Parathyroid adenoma (tissue), 2 donors: ENCODE results near the gene PBX1.

Experiments
- H2AFZ ChIP-seq: fragments of 300-600 bp; sonication (generic); one replicate; pipeline ENCODE4 v1.7.0; 2017; ENCODE audit warnings: antibody characterized with exemption, mild to moderate bottlenecking
- H3K27ac ChIP-seq: fragments of 300-600 bp; sonication (generic); one replicate; pipeline ENCODE4 v1.7.0; 2017
- H3K27me3 ChIP-seq: fragments of 300-600 bp; sonication (generic); one replicate; pipeline ENCODE4 v1.7.0; 2017; ENCODE audit warnings: low read length; ENCODE audit not compliant: control insufficient read depth, insufficient read depth
- H3K36me3 ChIP-seq: fragments of 300-600 bp; sonication (generic); one replicate; pipeline ENCODE4 v1.7.0; 2017; ENCODE audit warnings: low read length; ENCODE audit not compliant: control insufficient read depth, insufficient read depth
- H3K4me1 ChIP-seq: fragments of 300-600 bp; sonication (generic); one replicate; pipeline ENCODE4 v1.7.0; 2017; ENCODE audit warnings: control low read depth
- H3K4me2 ChIP-seq: fragments of 300-600 bp; sonication (generic); one replicate; pipeline ENCODE4 v1.7.0; 2017; ENCODE audit warnings: low read length
- H3K4me3 ChIP-seq: fragments of 300-600 bp; sonication (generic); one replicate; pipeline ENCODE4 v1.7.0; 2017; ENCODE audit warnings: low read depth, low read length
- H3K79me2 ChIP-seq: fragments of 300-600 bp; sonication (generic); one replicate; pipeline ENCODE4 v1.7.0; 2017; ENCODE audit warnings: control low read depth
- H3K9ac ChIP-seq: fragments of 300-600 bp; sonication (generic); one replicate; pipeline ENCODE4 v1.7.0; 2017; ENCODE audit warnings: mild to moderate bottlenecking
- H3K9me3 ChIP-seq: fragments of 300-600 bp; sonication (generic); one replicate; pipeline ENCODE4 v1.7.0; 2017; ENCODE audit warnings: low read length; ENCODE audit not compliant: control insufficient read depth
- TF ChIP-seq, protein P1 (sequence below): fragments of 300-600 bp; sonication (generic); IDR thresholded peaks from one replicate; pipeline ENCODE4 v1.7.0; 2017; ENCODE audit warnings: antibody characterized with exemption, mild to moderate bottlenecking
- donor health status: primary hyperparathyroidism.

The PBX1 gene

DNA sequence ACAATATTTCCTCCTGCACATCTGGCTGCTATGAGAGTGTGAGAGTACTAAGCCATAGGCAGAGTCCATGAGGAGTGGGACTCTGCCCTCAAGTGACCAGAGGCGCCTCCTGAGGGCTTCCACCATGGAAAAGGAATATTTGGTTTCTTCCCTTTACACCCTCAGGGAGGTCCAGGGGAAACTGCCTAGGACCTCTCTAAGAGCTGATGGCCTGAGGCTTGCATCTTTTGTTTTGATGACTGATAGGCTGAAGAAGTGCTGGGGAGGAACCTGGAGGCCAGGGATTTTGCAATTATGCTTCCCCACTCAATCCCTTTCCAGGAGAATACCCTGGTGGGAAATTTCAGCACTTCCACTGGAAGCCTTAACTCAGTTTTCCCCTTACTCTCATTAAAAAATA is 111.0 kb downstream of the PBX1 start:
- no peak overlapping the region for H3K27ac ChIP-seq
- H3K9me3 ChIP-seq = no peaks in the 10 kb centered on the region
- H3K36me3 ChIP-seq = no peaks in the 10 kb centered on the region
- TF ChIP-seq, protein P1, sequence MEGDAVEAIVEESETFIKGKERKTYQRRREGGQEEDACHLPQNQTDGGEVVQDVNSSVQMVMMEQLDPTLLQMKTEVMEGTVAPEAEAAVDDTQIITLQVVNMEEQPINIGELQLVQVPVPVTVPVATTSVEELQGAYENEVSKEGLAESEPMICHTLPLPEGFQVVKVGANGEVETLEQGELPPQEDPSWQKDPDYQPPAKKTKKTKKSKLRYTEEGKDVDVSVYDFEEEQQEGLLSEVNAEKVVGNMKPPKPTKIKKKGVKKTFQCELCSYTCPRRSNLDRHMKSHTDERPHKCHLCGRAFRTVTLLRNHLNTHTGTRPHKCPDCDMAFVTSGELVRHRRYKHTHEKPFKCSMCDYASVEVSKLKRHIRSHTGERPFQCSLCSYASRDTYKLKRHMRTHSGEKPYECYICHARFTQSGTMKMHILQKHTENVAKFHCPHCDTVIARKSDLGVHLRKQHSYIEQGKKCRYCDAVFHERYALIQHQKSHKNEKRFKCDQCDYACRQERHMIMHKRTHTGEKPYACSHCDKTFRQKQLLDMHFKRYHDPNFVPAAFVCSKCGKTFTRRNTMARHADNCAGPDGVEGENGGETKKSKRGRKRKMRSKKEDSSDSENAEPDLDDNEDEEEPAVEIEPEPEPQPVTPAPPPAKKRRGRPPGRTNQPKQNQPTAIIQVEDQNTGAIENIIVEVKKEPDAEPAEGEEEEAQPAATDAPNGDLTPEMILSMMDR = no peak
- peaks cover 8% of the 10 kb centered on the region for H3K79me2 ChIP-seq
- H3K4me2 ChIP-seq = no peak overlapping the region
- H3K9ac ChIP-seq = no peak overlapping the region
- no peaks in the 10 kb centered on the region for H3K4me1 ChIP-seq
- no peak overlapping the region for H2AFZ ChIP-seq
- no peak overlapping the region for H3K4me3 ChIP-seq
- H3K27me3 ChIP-seq = no peaks in the 10 kb centered on the region

DNA sequence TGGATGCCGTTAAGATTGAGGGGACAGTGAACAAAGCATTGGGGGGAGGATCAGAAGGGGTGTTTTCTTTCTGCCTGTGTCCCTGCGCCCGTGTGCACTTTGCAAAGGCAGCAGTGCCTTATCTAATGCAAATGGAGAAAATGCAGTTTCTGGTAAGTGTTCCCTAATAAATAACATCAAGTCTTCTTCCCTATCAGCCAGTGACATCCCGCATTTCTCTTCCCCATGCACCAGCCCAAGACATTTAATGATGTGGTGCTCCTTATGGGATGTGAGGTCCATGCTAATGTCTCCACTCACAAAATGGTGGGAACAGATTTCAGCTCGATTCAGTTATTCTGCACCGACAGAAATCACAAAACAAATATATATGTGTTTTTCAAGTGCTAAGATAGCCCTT is 111.8 kb downstream of the PBX1 start:
- H3K4me3 ChIP-seq = no peak overlapping the region
- H3K27me3 ChIP-seq = no peaks in the 10 kb centered on the region
- H3K36me3 ChIP-seq = no peaks in the 10 kb centered on the region
- H3K9ac ChIP-seq = no peak overlapping the region
- H3K9me3 ChIP-seq = no peaks in the 10 kb centered on the region
- H2AFZ ChIP-seq = no peak overlapping the region
- H3K27ac ChIP-seq = no peak overlapping the region
- no peak overlapping the region for H3K4me2 ChIP-seq
- TF ChIP-seq, protein P1 = no peak
- H3K4me1 ChIP-seq = no peaks in the 10 kb centered on the region
- peaks cover 8% of the 10 kb centered on the region for H3K79me2 ChIP-seq

DNA sequence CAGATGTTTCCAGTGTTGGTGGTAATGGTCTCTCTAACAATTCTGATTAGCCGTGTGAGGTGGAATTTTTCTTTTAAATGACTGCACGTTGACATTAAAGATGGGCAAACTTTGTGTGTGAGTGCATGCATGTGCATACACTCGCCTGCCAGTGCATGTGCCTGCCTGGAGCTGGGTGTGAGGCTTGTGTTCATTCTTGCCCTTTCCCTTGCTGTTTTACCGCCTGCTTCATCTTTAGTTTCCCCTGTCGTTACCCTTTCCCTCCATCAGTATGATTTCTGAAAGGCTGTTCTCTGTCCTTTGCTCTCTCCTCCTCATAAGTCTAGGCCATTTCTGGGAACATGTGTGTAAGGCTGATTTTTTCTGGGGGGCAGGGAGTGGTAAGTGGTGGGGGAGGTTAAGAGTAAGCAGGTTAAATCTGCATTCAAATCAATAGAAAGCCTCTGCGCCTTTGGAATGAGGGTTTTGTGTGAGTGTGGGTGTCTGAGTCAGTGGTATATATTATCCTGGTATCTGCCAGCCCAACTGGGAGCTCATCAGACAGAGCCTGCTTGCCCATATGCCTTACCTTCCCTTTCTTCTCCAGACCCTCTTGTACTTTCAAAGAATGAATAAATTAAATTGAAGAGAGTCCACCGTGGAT is 112.5 kb downstream of the PBX1 start:
- no peak overlapping the region for H2AFZ ChIP-seq
- no peaks in the 10 kb centered on the region for H3K9me3 ChIP-seq
- no peaks in the 10 kb centered on the region for H3K36me3 ChIP-seq
- no peaks in the 10 kb centered on the region for H3K4me1 ChIP-seq
- H3K79me2 ChIP-seq = peaks cover 8% of the 10 kb centered on the region
- H3K27me3 ChIP-seq = no peaks in the 10 kb centered on the region
- H3K4me2 ChIP-seq = no peak overlapping the region
- no peak overlapping the region for H3K9ac ChIP-seq
- no peak overlapping the region for H3K27ac ChIP-seq
- H3K4me3 ChIP-seq = no peak overlapping the region
- TF ChIP-seq, protein P1 = no peak

DNA sequence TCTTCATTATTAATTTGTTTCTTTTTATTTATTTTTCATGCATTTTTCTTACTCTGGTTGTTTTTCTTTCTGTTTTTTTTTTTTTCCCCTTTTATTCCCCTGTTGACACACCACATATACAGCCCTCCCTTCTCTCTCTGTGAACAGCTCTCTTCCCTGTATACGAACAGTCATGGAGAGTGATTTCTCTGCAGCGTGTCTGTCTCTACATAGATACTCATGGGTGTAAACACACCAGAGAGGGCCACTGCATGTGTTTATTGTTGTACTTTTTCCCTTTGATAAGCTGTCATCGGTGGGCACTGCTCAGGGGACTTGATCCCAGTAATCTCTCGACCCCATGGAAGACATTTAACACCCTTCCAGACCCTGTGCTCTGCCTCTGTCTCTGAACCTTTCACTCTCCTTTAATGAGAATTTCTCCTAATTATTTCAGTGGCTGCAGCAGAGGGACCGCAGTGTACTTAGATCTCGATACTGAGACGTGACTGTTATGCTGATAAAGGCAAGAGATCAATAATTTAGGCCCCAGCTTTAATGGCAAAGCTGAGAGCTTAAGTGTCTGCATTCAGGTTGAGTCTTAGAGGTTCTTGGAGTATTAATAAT is 113.1 kb downstream of the PBX1 start:
- no peak overlapping the region for H2AFZ ChIP-seq
- no peaks in the 10 kb centered on the region for H3K9me3 ChIP-seq
- H3K4me1 ChIP-seq = no peaks in the 10 kb centered on the region
- no peak overlapping the region for H3K4me2 ChIP-seq
- H3K36me3 ChIP-seq = no peaks in the 10 kb centered on the region
- H3K27ac ChIP-seq = no peak overlapping the region
- H3K9ac ChIP-seq = no peak overlapping the region
- TF ChIP-seq, protein P1 = no peak
- H3K27me3 ChIP-seq = no peaks in the 10 kb centered on the region
- peaks cover 8% of the 10 kb centered on the region for H3K79me2 ChIP-seq
- no peak overlapping the region for H3K4me3 ChIP-seq

DNA sequence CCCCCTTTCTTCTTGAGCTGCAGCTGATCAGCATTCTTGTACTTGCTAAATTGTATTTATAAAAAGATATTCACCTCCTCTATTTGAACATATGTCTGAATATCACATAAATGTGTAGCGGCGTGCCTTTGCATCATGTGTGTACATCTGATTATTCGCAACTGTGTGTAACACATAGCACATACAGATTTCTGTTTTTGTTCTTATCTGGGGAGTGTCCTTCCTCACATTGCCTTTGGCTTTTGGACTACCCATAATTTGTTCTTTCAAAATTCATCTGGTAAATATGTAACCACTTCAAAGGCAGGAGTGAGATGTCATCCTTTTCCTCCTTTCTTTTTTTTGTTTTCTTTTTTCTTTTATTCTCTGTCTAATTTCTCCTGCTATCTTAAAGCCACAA is 113.6 kb downstream of the PBX1 start:
- H3K36me3 ChIP-seq = no peaks in the 10 kb centered on the region
- H3K4me2 ChIP-seq = no peak overlapping the region
- H2AFZ ChIP-seq = no peak overlapping the region
- no peak overlapping the region for H3K27ac ChIP-seq
- H3K27me3 ChIP-seq = no peaks in the 10 kb centered on the region
- H3K9me3 ChIP-seq = no peaks in the 10 kb centered on the region
- no peak overlapping the region for H3K9ac ChIP-seq
- no peak overlapping the region for H3K4me3 ChIP-seq
- TF ChIP-seq, protein P1 = no peak
- peaks cover 8% of the 10 kb centered on the region for H3K79me2 ChIP-seq
- H3K4me1 ChIP-seq = no peaks in the 10 kb centered on the region
